ENCODE measurements around the gene TBCK. TPM values are rescaled to one million over a fixed set of nuclear protein-coding genes. Genes with fewer than 3 reads are reported as not detected.

The TBCK gene
- total RNA-seq, 1 donor from 2014 or later = 25.8 TPM

GRCh38 chr4:106253364-106254129, 62.5 kb downstream of the TBCK start:
- Histone ChIP-seq H3K27ac (ENCODE audit: low read depth, low read length) (no peak overlapping the region), H4K20me1 (ENCODE audit: insufficient read depth, low read length) (no peaks in the 10 kb centered on the region), H3K4me3 (ENCODE audit: insufficient read depth, low read depth, low read length) (no peak overlapping the region), H3K9ac (ENCODE audit: low read length) (no peak overlapping the region), H3K4me1 (ENCODE audit: insufficient read depth, low read length) (peaks cover 5% of the 10 kb centered on the region), H3K4me2 (ENCODE audit: low read length) (no peak overlapping the region), H3K36me3 (ENCODE audit: insufficient read depth, low read length) (no peaks in the 10 kb centered on the region), H3K27me3 (ENCODE audit: insufficient read depth, low read length) (no peaks in the 10 kb centered on the region), H2AFZ (ENCODE audit: low read depth, low read length) (no peak overlapping the region), H3K9me3 (ENCODE audit: insufficient read depth, low read depth, low read length) (no peaks in the 10 kb centered on the region), H3K79me2 (ENCODE audit: insufficient read depth, low read length) (no peaks in the 10 kb centered on the region)
- H3K27ac Mint-ChIP-seq (ENCODE audit: unreplicated experiment) = no peak overlapping the region
- H3K9me3 Mint-ChIP-seq (ENCODE audit: unreplicated experiment) = no peaks in the 10 kb centered on the region
- H3K36me3 Mint-ChIP-seq (ENCODE audit: low read depth, unreplicated experiment) = no peaks in the 10 kb centered on the region
- DNase-seq (ENCODE audit: low read depth) = no peak
- no peaks in the 10 kb centered on the region for H3K4me1 Mint-ChIP-seq (ENCODE audit: low read depth, unreplicated experiment)
- no peaks in the 10 kb centered on the region for H3K27me3 Mint-ChIP-seq (ENCODE audit: low read depth, unreplicated experiment)
- TF ChIP-seq, protein P1, sequence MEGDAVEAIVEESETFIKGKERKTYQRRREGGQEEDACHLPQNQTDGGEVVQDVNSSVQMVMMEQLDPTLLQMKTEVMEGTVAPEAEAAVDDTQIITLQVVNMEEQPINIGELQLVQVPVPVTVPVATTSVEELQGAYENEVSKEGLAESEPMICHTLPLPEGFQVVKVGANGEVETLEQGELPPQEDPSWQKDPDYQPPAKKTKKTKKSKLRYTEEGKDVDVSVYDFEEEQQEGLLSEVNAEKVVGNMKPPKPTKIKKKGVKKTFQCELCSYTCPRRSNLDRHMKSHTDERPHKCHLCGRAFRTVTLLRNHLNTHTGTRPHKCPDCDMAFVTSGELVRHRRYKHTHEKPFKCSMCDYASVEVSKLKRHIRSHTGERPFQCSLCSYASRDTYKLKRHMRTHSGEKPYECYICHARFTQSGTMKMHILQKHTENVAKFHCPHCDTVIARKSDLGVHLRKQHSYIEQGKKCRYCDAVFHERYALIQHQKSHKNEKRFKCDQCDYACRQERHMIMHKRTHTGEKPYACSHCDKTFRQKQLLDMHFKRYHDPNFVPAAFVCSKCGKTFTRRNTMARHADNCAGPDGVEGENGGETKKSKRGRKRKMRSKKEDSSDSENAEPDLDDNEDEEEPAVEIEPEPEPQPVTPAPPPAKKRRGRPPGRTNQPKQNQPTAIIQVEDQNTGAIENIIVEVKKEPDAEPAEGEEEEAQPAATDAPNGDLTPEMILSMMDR (IDR thresholded peaks at IDR 0.05; ENCODE audit: insufficient read depth, low read depth, low read length) = no peak
- TF ChIP-seq EZH2 (IDR thresholded peaks at IDR 0.05; ENCODE audit: insufficient read depth, low read length) = no peak
- no peak for FAIRE-seq
- no peak overlapping the region for H3K4me3 Mint-ChIP-seq (ENCODE audit: unreplicated experiment)

DNA sequence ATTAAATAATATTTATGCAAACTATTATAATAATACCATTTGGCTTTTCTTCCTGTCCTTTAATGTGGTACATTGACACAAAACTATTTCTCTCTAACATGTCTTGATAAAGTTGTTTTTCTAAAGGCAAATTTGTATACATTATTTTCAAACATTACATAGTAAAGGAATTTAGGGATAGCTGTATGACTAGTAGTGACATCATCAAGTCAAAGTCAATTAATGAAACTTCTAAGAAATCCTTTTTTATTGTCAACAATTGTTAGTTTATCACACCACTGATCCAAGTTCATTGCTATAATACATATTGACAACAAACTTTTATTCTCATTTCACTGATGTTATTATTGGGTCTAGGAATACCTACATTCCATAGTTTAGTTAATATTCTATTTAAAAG, 68.4 kb downstream of the TBCK start:
- H3K79me2 ChIP-seq (ENCODE audit: insufficient read depth, low read length) = no peaks in the 10 kb centered on the region
- H3K4me1 ChIP-seq (ENCODE audit: insufficient read depth, low read length) = no peaks in the 10 kb centered on the region
- H3K9me3 ChIP-seq (ENCODE audit: insufficient read depth, low read depth, low read length) = no peaks in the 10 kb centered on the region
- no peak overlapping the region for H3K9ac ChIP-seq (ENCODE audit: low read length)
- H3K4me2 ChIP-seq (ENCODE audit: low read length) = no peak overlapping the region
- Mint-ChIP-seq H3K9me3 (ENCODE audit: unreplicated experiment) (no peaks in the 10 kb centered on the region), H3K4me3 (ENCODE audit: unreplicated experiment) (no peak overlapping the region), H3K27ac (ENCODE audit: unreplicated experiment) (no peak overlapping the region), H3K36me3 (ENCODE audit: low read depth, unreplicated experiment) (no peaks in the 10 kb centered on the region), H3K27me3 (ENCODE audit: low read depth, unreplicated experiment) (no peaks in the 10 kb centered on the region), H3K4me1 (ENCODE audit: low read depth, unreplicated experiment) (no peaks in the 10 kb centered on the region)
- no peak overlapping the region for H3K4me3 ChIP-seq (ENCODE audit: insufficient read depth, low read depth, low read length)
- no peaks in the 10 kb centered on the region for H4K20me1 ChIP-seq (ENCODE audit: insufficient read depth, low read length)
- H3K36me3 ChIP-seq (ENCODE audit: insufficient read depth, low read length) = no peaks in the 10 kb centered on the region
- DNase-seq (ENCODE audit: low read depth) (no peak), FAIRE-seq (no peak)
- H3K27me3 ChIP-seq (ENCODE audit: insufficient read depth, low read length) = no peaks in the 10 kb centered on the region
- no peak overlapping the region for H2AFZ ChIP-seq (ENCODE audit: low read depth, low read length)
- TF ChIP-seq, protein P1 (IDR thresholded peaks at IDR 0.05; ENCODE audit: insufficient read depth, low read depth, low read length) = no peak
- TF ChIP-seq EZH2 (IDR thresholded peaks at IDR 0.05; ENCODE audit: insufficient read depth, low read length) = no peak
- no peak overlapping the region for H3K27ac ChIP-seq (ENCODE audit: low read depth, low read length)

- no peak overlapping the region for H3K9ac ChIP-seq (ENCODE audit: low read length)
- TF ChIP-seq, protein P1 (IDR thresholded peaks at IDR 0.05; ENCODE audit: insufficient read depth, low read depth, low read length) = no peak
- TF ChIP-seq EZH2 (IDR thresholded peaks at IDR 0.05; ENCODE audit: insufficient read depth, low read length) = no peak
- H2AFZ ChIP-seq (ENCODE audit: low read depth, low read length) = no peak overlapping the region
- no peaks in the 10 kb centered on the region for H3K36me3 ChIP-seq (ENCODE audit: insufficient read depth, low read length)
- FAIRE-seq (no peak), DNase-seq (ENCODE audit: low read depth) (no peak)
- H3K9me3 ChIP-seq (ENCODE audit: insufficient read depth, low read depth, low read length) = no peaks in the 10 kb centered on the region
- H3K79me2 ChIP-seq (ENCODE audit: insufficient read depth, low read length) = no peaks in the 10 kb centered on the region
- no peak overlapping the region for H3K4me3 ChIP-seq (ENCODE audit: insufficient read depth, low read depth, low read length)
- H3K4me1 Mint-ChIP-seq (ENCODE audit: low read depth, unreplicated experiment) = no peaks in the 10 kb centered on the region
- no peaks in the 10 kb centered on the region for H3K36me3 Mint-ChIP-seq (ENCODE audit: low read depth, unreplicated experiment)
- no peak overlapping the region for H3K27ac Mint-ChIP-seq (ENCODE audit: unreplicated experiment)
- H3K9me3 Mint-ChIP-seq (ENCODE audit: unreplicated experiment) = no peaks in the 10 kb centered on the region
- H3K27me3 ChIP-seq (ENCODE audit: insufficient read depth, low read length) = no peaks in the 10 kb centered on the region
- H3K27ac ChIP-seq (ENCODE audit: low read depth, low read length) = no peak overlapping the region
- H4K20me1 ChIP-seq (ENCODE audit: insufficient read depth, low read length) = no peaks in the 10 kb centered on the region
- no peaks in the 10 kb centered on the region for H3K4me1 ChIP-seq (ENCODE audit: insufficient read depth, low read length)
- no peaks in the 10 kb centered on the region for H3K27me3 Mint-ChIP-seq (ENCODE audit: low read depth, unreplicated experiment)
- no peak overlapping the region for H3K4me3 Mint-ChIP-seq (ENCODE audit: unreplicated experiment)
- no peak overlapping the region for H3K4me2 ChIP-seq (ENCODE audit: low read length)
Observed at GRCh38 chr4:106246441-106246840, 69.6 kb downstream of the TBCK start.

Measured in astrocyte (in vitro differentiated cells and primary cell).